SK-MEL-5 (cell line): ENCODE results near the gene STARD9. TPM values are rescaled to one million over a fixed set of nuclear protein-coding genes. Genes with fewer than 3 reads are reported as not detected.

Experiments
- DNase-seq: peaks from one replicate; pipeline ENCODE4 v3.0.0-alpha.2; 2016; ENCODE audit warnings: low read depth, low spot score
- in situ Hi-C: cut with HindIII; loops from 2 replicates; pipeline ENCODE4 v1.10.0; 2016; ENCODE audit warnings: low sequenced_read_pairs, high pct_unique_total_duplicates, low pct_unique_long_range_greater_than_20kb
- total RNA-seq: library from RNA; depleted of rRNA; stranded (reverse); fragments of >200 nt; shearing (Covaris generic); gene quantifications from 2 replicates; pipeline ENCODE4 v1.2.3, GENCODE V29; 2014

Gene STARD9
- total RNA-seq, 1 experiment from 2014 or later, result 2.1 TPM

- no peak for DNase-seq
- in situ Hi-C loops, result no loop called here
These were observed 135.3 kb downstream of the STARD9 start for GRCh38 chr15:42710662-42711061.

DNA sequence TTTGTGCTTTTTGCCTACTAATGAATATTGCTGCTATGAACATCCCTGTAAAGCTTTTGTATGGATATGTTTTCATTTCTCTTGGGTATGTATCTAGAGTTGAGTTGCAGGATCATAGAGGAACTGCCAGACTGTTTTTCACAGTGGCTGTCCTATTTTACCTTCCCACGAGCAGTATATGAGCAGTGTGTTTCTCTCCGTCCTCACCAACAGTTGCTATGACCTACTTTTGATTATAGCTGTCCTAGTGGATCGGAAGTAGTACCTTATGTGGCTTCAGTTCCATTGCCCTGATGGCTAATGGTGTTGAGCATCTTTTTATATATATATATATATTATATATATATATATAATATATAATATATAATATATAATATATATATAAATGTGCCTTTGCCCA is 136.3 kb downstream of the STARD9 start:
- DNase-seq, result no peak
- in situ Hi-C loops, result no loop called here

DNA sequence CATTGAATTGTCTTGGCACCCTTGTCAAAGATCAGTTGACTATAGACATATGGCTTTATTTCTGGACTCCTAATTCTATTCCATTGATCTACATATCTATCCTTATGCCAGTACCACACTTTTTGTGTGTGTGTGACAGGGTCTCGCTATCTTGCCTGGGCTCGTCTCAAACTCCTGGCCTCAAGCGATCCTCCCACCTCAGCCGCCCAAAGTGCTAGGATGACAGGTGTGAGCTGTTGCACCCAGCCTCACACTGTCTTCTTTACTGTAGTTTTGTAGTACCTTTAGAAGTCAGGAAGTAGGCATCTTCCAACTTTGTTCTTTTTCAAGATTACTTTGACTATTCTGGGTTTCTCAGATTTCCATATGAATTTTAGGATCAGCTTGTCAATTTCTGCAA is 137.2 kb downstream of the STARD9 start:
- in situ Hi-C loops, result no loop called here
- no peak for DNase-seq

- in situ Hi-C loops, result no loop called here
- no peak for DNase-seq
These were observed 140.7 kb downstream of the STARD9 start for GRCh38 chr15:42716125-42716524.

- in situ Hi-C loops, result no loop called here
- DNase-seq, result no peak
These were observed 141.2 kb downstream of the STARD9 start for GRCh38 chr15:42716626-42717025.

DNA sequence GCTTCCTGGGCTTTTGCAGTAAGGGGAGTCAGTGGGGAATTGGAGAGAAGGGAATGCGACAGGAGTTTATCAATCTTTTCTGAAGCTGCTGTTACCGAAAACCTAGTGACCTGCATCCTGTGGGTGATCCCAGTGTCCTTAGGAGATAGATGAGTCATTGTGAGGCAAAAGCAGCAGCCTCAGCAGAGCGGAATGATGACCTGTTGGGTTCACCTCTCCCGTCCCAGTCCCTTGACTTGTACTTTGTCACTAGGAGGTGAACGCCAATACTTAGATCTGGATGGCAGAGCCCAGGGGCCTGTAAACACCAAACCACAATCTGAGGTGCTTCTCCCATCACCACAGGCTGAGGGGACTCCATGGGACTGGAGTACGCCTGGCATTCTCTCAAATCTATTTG is 143.6 kb downstream of the STARD9 start:
- in situ Hi-C loops, result no loop called here
- DNase-seq, result no peak

GRCh38 chr15:42720071-42720470 is 144.7 kb downstream of the STARD9 start:
- in situ Hi-C loops, result no loop called here
- no peak for DNase-seq

- no peak for DNase-seq
These were observed 145.6 kb downstream of the STARD9 start for GRCh38 chr15:42721016-42721415.

GRCh38 chr15:42721916-42722315 is 146.5 kb downstream of the STARD9 start:
- in situ Hi-C loops, result no loop called here
- DNase-seq, result no peak

More at GRCh38 chr15:42721016-42721415, 145.6 kb downstream of the STARD9 start:
- in situ Hi-C loops, result no loop called here

DNA sequence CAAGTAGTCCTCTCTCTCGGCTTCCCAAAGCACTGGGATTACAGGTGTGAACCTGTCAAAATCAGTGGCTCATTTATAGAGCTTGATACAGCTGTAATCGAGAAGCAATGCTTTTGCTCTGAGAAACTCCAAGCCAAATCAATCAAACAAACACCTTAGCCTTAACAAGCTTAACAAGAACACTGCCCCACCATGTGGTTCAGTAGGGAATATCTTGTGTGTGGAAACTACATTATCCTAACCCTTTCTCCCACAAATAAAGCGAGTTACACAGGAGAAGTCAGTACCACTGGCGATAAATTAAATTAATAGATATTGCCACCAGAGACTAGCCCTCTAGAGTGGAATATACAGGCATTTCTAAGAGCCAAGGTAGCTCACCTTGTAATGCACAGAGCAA is 147.7 kb downstream of the STARD9 start:
- DNase-seq, result peak; percentile 35
- in situ Hi-C loops, result no loop called here

DNA sequence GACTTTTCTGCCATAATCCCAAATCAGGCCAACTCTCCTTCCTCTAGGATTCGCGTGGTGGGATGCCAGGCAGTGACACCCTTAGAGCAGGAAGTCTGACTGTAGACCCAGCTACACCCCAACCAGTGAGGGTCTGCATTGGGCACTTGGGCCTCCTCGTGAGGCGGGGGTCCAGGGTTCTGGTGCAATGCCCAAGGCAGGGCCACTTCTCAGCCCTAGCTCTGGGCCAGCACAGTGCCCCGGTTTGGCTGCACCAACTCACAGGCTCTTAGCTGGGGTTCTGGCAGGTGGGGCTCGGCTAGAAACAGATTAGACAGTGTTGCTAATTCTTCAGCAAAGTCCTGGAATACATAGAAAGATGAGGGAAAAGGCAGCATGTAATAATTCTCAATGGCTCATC is 148.9 kb downstream of the STARD9 start:
- no peak for DNase-seq
- in situ Hi-C loops, result no loop called here

- no peak for DNase-seq
- in situ Hi-C loops, result no loop called here
These were observed 150.0 kb downstream of the STARD9 start for GRCh38 chr15:42725331-42725903.

GRCh38 chr15:42726114-42726513 is 150.7 kb downstream of the STARD9 start:
- in situ Hi-C loops, result no loop called here
- no peak for DNase-seq

- in situ Hi-C loops, result no loop called here
- no peak for DNase-seq
These were observed 152.5 kb downstream of the STARD9 start for GRCh38 chr15:42727750-42728381.

DNA sequence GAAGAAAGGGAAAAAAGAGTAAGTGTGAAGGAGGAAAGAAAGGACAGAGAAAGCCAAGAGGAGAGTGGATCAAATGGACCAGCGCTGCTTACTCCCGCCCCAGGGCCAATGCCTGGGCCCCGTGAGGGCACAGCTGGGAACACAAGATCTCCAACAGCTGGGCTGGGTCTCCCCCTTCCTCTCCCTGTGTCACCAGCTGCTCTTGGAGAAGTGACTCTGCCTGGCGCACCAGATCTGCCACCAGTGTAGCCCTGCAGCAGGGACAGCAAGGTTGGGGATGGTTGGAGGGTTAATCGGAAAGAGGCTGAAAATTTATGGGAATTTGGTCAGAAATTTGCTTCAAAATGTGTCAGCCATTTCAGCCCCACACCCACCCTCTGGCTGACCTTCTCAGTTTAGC is 153.2 kb downstream of the STARD9 start:
- in situ Hi-C loops, result no loop called here
- no peak for DNase-seq

GRCh38 chr15:42728972-42729371 is 153.6 kb downstream of the STARD9 start:
- in situ Hi-C loops, result no loop called here

GRCh38 chr15:42729409-42729808 is 154.0 kb downstream of the STARD9 start:
- DNase-seq, result no peak
- in situ Hi-C loops, result no loop called here

More at GRCh38 chr15:42728972-42729371, 153.6 kb downstream of the STARD9 start:
- DNase-seq, result no peak

- in situ Hi-C loops, result no loop called here
- no peak for DNase-seq
These were observed 154.7 kb downstream of the STARD9 start for GRCh38 chr15:42730135-42730534.

- DNase-seq, result no peak
- in situ Hi-C loops, result no loop called here
These were observed 155.1 kb downstream of the STARD9 start for GRCh38 chr15:42730536-42730935.
